HG02678 (cell line): ENCODE results near the gene OLA1.

Experiments used
- ATAC-seq: cut with Tn5 transposase; IDR thresholded peaks from one replicate; pipeline ENCODE4 v1.9.1; 2021; ENCODE audit warnings: mild to moderate bottlenecking, moderate library complexity; ENCODE audit not compliant: unreplicated experiment

OLA1 gene

DNA sequence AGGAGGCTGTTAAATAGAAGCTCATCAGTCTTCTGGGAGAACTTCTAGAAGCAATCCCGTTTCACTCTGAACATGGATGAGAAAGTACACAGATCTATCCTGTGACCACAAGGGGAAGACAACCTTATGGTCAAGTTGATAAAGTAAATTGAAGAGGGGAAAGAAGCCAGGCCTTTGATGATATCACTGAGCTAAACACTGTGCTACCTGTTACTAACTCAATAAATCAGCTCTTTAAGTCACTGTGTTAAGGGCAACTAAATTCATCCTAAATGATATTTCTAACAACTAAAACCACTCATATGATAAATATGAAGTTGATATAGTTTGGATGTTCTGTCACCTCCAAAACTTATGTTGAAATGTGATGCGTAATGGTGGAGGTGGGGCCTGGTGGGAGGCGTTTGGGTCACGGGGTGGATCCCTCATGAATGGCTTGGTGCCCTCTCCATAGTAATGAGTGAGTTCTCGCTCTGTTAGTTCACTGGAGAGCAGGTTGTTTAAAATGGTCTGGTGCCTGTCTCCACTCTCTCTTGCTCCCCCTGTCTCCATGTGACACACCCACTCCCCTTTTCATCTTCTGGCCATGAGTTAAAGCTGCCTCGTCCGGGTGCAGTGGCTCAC, 23.6 kb downstream of the OLA1 start:
- no peak for ATAC-seq

DNA sequence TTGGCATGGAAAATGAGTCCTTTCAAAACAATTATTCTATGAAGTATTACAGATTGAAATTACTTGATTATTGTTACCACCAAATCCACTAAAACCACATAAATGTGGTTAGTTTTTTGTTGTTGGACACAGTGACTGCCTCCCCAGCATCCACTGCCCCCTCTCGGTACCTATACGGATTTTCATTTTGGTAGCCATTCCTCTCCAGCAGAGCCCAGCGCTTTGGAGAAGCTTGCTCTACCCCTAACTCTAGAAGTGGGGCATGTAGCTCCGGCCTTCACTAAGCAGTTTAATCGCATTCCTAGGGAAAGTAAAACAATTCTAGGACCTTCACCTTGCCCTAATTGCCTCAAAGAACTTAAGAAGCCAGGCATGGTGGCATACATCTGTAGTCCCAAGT, 24.2 kb downstream of the OLA1 start:
- ATAC-seq, result no peak

DNA sequence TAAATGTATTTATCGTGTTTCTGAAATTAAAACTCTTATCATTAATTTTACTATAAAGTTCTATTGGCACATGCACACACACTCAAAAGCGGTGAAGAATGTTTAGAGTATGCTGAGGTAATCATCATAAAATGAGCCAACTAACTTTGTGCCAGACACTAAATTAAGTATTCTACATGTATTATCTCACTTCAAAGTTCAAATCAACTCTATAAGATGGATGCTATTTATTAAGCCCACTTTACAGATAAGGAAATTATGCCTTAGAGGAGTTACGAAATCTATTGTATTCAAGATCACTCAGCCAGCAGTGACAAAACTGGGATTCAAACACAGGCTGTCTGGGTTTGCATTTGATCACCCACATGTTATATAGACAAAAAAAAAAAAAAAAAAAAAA, 24.9 kb downstream of the OLA1 start:
- ATAC-seq, result no peak

GRCh38 chr2:174222154-174222553, 26.2 kb downstream of the OLA1 start:
- ATAC-seq, result no peak

DNA sequence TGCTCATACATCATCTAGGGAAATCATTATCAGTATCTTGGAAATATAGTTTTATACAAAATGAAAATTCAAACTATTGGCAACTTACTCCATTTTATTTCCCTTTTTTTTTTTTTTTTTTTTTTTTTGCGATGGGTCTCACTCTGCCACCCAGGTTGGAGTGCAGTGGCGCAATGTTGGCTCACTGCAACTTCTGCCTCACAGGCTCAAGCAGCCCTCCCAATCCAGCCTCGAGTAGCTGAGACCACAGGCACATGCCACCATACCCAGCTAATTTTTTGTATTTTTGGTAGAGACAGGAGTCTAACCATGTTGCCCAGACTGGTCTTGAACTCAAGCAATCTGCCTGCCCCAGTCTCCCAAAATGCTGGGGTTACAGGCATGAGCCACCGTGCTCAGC, 29.0 kb downstream of the OLA1 start:
- no peak for ATAC-seq

GRCh38 chr2:174218773-174219172, 29.6 kb downstream of the OLA1 start:
- no peak for ATAC-seq

GRCh38 chr2:174217869-174218268, 30.5 kb downstream of the OLA1 start:
- no peak for ATAC-seq

GRCh38 chr2:174211954-174212353, 36.4 kb downstream of the OLA1 start:
- ATAC-seq, result no peak

DNA sequence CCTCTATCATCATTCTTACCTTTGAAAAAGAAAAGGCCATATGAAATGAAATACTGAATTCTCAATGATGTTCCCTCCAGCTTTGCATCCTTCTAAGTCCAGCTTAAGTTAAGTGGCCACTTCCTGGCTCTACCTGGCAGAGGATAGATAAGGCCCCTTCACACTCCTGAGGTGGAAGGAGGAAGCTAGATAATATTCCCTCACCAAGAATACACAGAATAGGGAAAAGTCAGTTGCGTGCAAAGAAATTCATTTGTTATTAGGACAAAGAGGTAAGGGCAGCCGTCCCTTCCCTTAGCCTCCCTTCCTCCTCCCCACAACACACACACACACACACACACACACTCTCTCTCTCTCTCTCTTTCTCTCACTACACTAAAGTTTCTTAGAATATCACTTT, 37.5 kb downstream of the OLA1 start:
- ATAC-seq, result no peak

GRCh38 chr2:174209325-174209724, 39.0 kb downstream of the OLA1 start:
- ATAC-seq, result no peak

GRCh38 chr2:174208026-174208425, 40.3 kb downstream of the OLA1 start:
- ATAC-seq, result no peak

DNA sequence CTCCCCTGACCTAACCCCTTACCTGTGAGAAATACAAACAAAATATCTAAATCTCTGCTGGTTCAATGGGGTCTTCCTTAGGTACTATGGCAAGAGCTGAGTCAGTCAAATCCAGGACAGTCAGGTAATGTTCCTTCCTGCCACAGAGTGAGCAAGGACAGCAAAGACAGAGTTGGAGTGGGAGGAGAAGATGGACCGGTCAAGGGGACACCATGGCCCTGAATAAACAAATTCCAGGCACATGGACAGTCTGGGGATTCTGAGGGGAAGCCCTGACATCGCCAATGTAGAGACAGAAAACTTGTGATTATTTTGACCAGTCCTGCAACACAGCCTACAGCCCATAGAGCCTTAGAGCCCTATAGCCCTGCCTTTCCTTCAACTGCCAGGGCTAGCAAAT, 42.8 kb downstream of the OLA1 start:
- ATAC-seq, result no peak

DNA sequence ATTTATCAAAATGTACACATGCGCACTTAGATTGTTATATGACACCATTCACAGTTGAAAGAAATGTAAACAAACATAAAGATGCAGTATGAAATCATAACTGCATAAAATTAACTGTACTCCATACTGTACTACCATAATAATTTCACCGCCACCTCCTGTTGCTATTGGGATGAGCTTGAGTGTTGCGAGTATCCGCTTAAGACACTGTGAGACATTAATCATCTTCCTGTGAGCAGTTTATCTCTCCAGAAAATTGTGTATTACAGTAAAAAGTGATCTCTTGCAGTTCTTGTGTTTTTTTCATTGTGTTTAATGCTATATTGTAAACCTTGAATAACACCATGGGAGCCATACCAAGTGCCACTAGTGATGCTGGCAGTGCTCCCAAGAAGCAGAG, 46.1 kb downstream of the OLA1 start:
- no peak for ATAC-seq

DNA sequence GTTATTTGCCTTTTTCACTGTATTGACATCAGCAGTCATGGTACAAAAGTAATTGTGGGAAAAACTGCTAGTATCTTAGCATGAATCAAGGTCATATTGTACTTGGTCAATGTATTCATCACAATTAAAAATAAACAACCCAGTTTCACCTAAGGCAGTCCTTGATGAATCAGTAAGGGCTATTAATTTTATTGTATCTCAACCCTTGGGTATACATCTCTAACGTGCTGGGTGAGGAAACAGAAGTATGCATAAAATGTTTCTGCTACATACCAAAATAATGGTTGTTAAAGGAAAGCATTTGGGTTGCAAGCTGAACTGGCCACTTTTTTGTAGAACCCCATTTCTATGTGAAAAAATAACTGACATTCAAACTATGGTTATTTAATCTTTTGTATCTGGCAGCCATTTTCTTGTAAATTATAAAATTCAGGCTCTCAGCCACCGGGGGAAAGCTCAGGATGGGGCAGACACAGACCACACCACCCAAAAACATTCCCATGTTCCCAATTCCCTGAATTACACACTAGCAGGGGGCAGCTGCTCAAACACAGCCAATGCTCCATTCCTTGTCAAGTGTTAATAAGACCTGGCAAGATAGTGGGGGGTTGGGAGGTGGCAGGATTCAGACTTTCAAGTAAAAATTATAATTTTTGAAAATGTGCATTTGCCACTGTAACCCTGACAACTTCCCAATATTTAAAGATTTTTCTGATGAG, 49.3 kb downstream of the OLA1 start:
- ATAC-seq, result no peak

- no peak for ATAC-seq
These were observed 53.1 kb downstream of the OLA1 start for GRCh38 chr2:174195253-174195652.

GRCh38 chr2:174193737-174194136, 54.6 kb downstream of the OLA1 start:
- ATAC-seq, result no peak

GRCh38 chr2:174192664-174193063, 55.7 kb downstream of the OLA1 start:
- ATAC-seq, result no peak

DNA sequence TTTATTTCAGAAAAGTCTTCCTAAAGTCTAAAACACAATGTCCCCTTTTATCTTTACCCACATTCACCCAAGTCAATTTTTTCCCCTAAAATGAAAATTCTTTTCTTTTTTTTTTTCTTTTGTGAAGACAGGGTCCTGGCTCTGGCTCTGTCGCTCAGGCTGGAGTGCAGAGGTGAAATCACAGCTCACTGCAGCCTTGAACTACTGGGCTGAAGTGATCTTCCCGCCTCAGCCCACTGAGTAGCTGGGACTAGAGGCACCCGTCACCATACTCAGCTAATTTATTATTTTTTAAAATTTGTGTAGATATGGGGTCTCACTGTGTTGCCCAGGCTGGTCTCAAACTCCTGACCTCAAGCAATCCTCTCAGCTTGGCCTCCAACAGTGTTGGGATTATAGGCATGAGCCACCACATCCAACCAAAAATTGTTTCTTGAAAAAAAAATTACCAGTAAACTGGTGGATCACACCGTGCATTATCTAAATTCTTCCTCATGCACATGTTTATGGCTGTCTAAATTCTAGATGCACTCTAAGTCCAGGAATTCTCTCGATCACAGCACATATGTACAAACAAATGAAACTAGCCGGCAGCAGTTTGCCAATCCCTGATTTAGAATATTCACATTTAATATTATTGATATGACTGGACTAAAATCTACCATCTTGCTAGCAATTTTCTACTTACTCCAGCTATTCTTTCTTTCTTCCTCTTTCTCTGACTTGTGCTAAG, 56.8 kb downstream of the OLA1 start:
- ATAC-seq, result no peak

GRCh38 chr2:174184915-174185314, 63.4 kb downstream of the OLA1 start:
- no peak for ATAC-seq

GRCh38 chr2:174184504-174184903, 63.8 kb downstream of the OLA1 start:
- ATAC-seq, result no peak

- ATAC-seq, result no peak
These were observed 65.3 kb downstream of the OLA1 start for GRCh38 chr2:174183076-174183475.

DNA sequence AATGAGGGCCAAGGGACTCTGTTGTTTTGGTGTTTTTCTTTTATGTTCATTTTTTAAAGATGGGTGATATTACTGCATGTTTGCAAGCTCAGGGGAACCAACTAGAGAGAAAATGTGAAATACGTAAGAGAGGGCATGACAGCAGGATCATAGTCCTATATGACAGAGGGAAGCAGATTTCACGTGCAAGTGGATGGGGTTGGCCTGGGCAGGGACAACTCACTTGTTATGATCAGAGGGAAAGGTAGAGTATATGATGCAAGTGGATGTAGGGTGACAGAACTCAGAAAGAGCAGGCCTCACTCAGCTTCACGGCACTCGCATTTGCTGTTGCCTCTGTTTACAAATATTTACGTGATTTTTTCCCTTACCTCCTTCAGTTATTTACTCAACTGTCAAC, 67.0 kb downstream of the OLA1 start:
- ATAC-seq, result no peak
